K562 (cell line): Measurements from ENCODE around the gene DVL3. TPM values are rescaled to one million over a fixed set of nuclear protein-coding genes. Genes with fewer than 3 reads are reported as not detected.

Experiments used
- CBX5 ChIP-seq: IDR thresholded peaks from 2 replicates; pipeline ENCODE4 v1.6.1; 2014; ENCODE audit warnings: low read depth, borderline replicate concordance
- CCAR2 ChIP-seq: fragments of 200-400 bp; formaldehyde crosslinking; IDR thresholded peaks from 2 replicates; pipeline ENCODE4 v1.6.1; 2017; ENCODE audit warnings: mild to moderate bottlenecking, low read depth, low read length
- FOXK2 ChIP-seq, 2 experiments: fragments of 450-650 bp; IDR thresholded peaks in 1 of 2; conservative IDR thresholded peaks in 1 of 2; 2 replicates each; pipeline ENCODE4 v1.6.1; 2016; ENCODE audit warnings: low read depth in 2 of 2, mild to moderate bottlenecking in 1 of 2
- ZNF311 ChIP-seq: fragments of 250-450 bp; sonication (Bioruptor Pico); IDR thresholded peaks from 2 replicates; pipeline ENCODE4 v1.4.0; 2020; ENCODE audit warnings: mild to moderate bottlenecking, moderate library complexity
- polyA plus RNA-seq, 8 experiments: library from polyadenylated mRNA; depleted of rRNA in 4 of 8; stranded (reverse) in 5 of 8; unstranded in 3 of 8; fragments of >200 nt; fragmentation: Nextera tagmentation in 2 of 8; fragmentation: Illumina TruSeq in 1 of 8; extraction: Ambion mirVana in 2 of 8; extraction: Trizol in 1 of 8; gene quantifications; 2 replicates each; pipeline versions ENCODE4 v1.2.1 to v1.2.3, GENCODE V29; 2011 to 2014; ENCODE audit warnings: inconsistent platforms in 1 of 8, missing spikeins in 1 of 8
- total RNA-seq, 7 experiments: library from RNA; depleted of rRNA in 6 of 7; stranded (reverse); fragments of >200 nt in 6 of 7; fragmentation: Illumina TruSeq in 2 of 7; extraction: Trizol in 2 of 7; gene quantifications; 2 replicates each; pipeline versions ENCODE4 v1.2.1 to v1.2.3, GENCODE V29; 2011 to 2021; ENCODE audit warnings: low replicate concordance in 1 of 7
- TF ChIP-seq, protein P1 (sequence below): fragments of 200-800 bp; sonication (Bioruptor generic); IDR thresholded peaks from 2 replicates; pipeline ENCODE4 v1.6.1; 2017; ENCODE audit warnings: missing genetic modification characterization, missing compliant biosample characterization
- TF ChIP-seq, protein P2 (sequence below): fragments of 200-800 bp; sonication (Bioruptor generic); IDR thresholded peaks from 2 replicates; pipeline ENCODE4 v1.6.1; 2016; ENCODE audit warnings: missing genetic modification characterization, missing compliant biosample characterization
- TF ChIP-seq, protein P3 (sequence below), 2 experiments: fragments of 450-650 bp in 1 of 2; sonication (generic) in 1 of 2; formaldehyde crosslinking; conservative IDR thresholded peaks; 2 replicates each; pipeline versions ENCODE4 v1.4.0 to v1.8.1; 2020 to 2022; ENCODE audit warnings: mild to moderate bottlenecking in 1 of 2, missing genetic modification reagents in 1 of 2
- TF ChIP-seq, protein P4 (sequence below): sonication (generic); formaldehyde crosslinking; IDR thresholded peaks from 2 replicates; pipeline ENCODE4 v1.8.1; 2023; ENCODE audit warnings: mild to moderate bottlenecking, missing genetic modification reagents
- TF ChIP-seq, protein P5 (sequence below): conservative IDR thresholded peaks from 2 replicates; pipeline ENCODE4 v1.6.1; 2011; ENCODE audit warnings: low read depth, mild to moderate bottlenecking, low read length; ENCODE audit not compliant: control insufficient read depth
- TF ChIP-seq, protein P6 (sequence below): fragments of 150-350 bp; IDR thresholded peaks from 2 replicates; pipeline ENCODE4 v1.6.1; 2014; ENCODE audit warnings: low read depth, mild to moderate bottlenecking, low read length, borderline replicate concordance

DVL3 gene
- total and polyA plus RNA-seq, 9 of the 15 experiments (the other 6 are each of a cell fraction or from before 2014, with no cell fraction given), result 3.1 to 57.9 (median 20.1) TPM

DNA sequence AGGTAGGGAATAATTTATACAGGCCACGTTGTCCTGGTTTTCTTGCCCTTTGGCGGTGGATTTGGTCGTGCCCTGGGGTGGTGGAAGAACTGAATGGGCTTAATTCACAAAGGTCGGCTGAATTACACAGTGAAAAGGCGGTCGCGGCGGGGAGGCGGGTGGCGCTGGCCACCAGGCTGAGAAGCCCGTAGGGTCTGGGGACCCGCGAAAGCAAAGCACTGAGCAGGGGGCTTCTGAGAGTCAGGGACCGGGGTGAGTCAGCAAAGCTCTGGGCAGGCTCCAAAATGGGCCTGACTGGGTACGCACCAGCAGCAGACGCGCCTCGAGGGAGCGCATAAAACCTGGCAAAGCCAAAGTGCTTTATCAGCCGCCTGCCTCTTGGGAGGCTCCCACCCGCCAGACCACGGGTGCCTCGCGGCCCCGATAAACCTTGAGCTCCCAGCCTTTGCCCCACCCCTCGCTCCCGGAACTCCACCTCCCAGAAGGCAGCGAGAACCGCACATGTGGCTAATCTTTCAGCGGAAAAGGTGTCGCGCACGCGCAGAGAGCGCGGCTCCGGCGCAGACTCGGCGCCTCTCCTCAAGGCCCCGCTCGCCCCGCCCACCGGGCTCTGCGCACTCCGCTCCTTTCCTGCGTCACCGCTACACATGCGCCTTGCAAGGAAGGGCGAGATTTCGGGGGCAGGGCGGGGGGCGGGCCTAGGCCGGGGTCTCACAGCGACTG, 30.4 kb downstream of the DVL3 start (continued):
- TF ChIP-seq, protein P1, sequence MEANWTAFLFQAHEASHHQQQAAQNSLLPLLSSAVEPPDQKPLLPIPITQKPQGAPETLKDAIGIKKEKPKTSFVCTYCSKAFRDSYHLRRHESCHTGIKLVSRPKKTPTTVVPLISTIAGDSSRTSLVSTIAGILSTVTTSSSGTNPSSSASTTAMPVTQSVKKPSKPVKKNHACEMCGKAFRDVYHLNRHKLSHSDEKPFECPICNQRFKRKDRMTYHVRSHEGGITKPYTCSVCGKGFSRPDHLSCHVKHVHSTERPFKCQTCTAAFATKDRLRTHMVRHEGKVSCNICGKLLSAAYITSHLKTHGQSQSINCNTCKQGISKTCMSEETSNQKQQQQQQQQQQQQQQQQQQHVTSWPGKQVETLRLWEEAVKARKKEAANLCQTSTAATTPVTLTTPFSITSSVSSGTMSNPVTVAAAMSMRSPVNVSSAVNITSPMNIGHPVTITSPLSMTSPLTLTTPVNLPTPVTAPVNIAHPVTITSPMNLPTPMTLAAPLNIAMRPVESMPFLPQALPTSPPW (CRISPR knock-in tag), result peak; percentile 85
- TF ChIP-seq, protein P2, sequence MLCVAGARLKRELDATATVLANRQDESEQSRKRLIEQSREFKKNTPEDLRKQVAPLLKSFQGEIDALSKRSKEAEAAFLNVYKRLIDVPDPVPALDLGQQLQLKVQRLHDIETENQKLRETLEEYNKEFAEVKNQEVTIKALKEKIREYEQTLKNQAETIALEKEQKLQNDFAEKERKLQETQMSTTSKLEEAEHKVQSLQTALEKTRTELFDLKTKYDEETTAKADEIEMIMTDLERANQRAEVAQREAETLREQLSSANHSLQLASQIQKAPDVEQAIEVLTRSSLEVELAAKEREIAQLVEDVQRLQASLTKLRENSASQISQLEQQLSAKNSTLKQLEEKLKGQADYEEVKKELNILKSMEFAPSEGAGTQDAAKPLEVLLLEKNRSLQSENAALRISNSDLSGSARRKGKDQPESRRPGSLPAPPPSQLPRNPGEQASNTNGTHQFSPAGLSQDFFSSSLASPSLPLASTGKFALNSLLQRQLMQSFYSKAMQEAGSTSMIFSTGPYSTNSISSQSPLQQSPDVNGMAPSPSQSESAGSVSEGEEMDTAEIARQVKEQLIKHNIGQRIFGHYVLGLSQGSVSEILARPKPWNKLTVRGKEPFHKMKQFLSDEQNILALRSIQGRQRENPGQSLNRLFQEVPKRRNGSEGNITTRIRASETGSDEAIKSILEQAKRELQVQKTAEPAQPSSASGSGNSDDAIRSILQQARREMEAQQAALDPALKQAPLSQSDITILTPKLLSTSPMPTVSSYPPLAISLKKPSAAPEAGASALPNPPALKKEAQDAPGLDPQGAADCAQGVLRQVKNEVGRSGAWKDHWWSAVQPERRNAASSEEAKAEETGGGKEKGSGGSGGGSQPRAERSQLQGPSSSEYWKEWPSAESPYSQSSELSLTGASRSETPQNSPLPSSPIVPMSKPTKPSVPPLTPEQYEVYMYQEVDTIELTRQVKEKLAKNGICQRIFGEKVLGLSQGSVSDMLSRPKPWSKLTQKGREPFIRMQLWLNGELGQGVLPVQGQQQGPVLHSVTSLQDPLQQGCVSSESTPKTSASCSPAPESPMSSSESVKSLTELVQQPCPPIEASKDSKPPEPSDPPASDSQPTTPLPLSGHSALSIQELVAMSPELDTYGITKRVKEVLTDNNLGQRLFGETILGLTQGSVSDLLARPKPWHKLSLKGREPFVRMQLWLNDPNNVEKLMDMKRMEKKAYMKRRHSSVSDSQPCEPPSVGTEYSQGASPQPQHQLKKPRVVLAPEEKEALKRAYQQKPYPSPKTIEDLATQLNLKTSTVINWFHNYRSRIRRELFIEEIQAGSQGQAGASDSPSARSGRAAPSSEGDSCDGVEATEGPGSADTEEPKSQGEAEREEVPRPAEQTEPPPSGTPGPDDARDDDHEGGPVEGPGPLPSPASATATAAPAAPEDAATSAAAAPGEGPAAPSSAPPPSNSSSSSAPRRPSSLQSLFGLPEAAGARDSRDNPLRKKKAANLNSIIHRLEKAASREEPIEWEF, result no peak
- TF ChIP-seq ZNF311 (CRISPR knock-in tag), result no peak; the same call in 1 of the 2 replicates
- TF ChIP-seq CBX5, result no peak
- TF ChIP-seq, protein P3, sequence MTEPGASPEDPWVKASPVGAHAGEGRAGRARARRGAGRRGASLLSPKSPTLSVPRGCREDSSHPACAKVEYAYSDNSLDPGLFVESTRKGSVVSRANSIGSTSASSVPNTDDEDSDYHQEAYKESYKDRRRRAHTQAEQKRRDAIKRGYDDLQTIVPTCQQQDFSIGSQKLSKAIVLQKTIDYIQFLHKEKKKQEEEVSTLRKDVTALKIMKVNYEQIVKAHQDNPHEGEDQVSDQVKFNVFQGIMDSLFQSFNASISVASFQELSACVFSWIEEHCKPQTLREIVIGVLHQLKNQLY (CRISPR knock-in tag; conservative IDR thresholded peaks at IDR 0.05), result no peak
- no peak for TF ChIP-seq CCAR2
- TF ChIP-seq, protein P4, sequence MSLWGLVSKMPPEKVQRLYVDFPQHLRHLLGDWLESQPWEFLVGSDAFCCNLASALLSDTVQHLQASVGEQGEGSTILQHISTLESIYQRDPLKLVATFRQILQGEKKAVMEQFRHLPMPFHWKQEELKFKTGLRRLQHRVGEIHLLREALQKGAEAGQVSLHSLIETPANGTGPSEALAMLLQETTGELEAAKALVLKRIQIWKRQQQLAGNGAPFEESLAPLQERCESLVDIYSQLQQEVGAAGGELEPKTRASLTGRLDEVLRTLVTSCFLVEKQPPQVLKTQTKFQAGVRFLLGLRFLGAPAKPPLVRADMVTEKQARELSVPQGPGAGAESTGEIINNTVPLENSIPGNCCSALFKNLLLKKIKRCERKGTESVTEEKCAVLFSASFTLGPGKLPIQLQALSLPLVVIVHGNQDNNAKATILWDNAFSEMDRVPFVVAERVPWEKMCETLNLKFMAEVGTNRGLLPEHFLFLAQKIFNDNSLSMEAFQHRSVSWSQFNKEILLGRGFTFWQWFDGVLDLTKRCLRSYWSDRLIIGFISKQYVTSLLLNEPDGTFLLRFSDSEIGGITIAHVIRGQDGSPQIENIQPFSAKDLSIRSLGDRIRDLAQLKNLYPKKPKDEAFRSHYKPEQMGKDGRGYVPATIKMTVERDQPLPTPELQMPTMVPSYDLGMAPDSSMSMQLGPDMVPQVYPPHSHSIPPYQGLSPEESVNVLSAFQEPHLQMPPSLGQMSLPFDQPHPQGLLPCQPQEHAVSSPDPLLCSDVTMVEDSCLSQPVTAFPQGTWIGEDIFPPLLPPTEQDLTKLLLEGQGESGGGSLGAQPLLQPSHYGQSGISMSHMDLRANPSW, result no peak; the same call in 1 of the 2 replicates
- TF ChIP-seq, protein P5, sequence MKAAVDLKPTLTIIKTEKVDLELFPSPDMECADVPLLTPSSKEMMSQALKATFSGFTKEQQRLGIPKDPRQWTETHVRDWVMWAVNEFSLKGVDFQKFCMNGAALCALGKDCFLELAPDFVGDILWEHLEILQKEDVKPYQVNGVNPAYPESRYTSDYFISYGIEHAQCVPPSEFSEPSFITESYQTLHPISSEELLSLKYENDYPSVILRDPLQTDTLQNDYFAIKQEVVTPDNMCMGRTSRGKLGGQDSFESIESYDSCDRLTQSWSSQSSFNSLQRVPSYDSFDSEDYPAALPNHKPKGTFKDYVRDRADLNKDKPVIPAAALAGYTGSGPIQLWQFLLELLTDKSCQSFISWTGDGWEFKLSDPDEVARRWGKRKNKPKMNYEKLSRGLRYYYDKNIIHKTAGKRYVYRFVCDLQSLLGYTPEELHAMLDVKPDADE, result peak; percentile 78
- TF ChIP-seq, protein P6, sequence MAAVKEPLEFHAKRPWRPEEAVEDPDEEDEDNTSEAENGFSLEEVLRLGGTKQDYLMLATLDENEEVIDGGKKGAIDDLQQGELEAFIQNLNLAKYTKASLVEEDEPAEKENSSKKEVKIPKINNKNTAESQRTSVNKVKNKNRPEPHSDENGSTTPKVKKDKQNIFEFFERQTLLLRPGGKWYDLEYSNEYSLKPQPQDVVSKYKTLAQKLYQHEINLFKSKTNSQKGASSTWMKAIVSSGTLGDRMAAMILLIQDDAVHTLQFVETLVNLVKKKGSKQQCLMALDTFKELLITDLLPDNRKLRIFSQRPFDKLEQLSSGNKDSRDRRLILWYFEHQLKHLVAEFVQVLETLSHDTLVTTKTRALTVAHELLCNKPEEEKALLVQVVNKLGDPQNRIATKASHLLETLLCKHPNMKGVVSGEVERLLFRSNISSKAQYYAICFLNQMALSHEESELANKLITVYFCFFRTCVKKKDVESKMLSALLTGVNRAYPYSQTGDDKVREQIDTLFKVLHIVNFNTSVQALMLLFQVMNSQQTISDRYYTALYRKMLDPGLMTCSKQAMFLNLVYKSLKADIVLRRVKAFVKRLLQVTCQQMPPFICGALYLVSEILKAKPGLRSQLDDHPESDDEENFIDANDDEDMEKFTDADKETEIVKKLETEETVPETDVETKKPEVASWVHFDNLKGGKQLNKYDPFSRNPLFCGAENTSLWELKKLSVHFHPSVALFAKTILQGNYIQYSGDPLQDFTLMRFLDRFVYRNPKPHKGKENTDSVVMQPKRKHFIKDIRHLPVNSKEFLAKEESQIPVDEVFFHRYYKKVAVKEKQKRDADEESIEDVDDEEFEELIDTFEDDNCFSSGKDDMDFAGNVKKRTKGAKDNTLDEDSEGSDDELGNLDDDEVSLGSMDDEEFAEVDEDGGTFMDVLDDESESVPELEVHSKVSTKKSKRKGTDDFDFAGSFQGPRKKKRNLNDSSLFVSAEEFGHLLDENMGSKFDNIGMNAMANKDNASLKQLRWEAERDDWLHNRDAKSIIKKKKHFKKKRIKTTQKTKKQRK, result no peak
- peak; percentile 51 to 54; a peak in 2 of 4 replicates for TF ChIP-seq FOXK2 (conservative IDR thresholded peaks at IDR 0.05 in 1 of 2, IDR thresholded peaks at IDR 0.05 in 1 of 2; ENCODE audit: low read depth in 2 of 2)
